Left kidney (tissue), 2 donors: ENCODE data around the gene GADD45GIP1. TPM values are rescaled to one million over a fixed set of nuclear protein-coding genes. Genes with fewer than 3 reads are reported as not detected.
"Not testable (repeated sequence)": the region's sequence is repeated elsewhere in the genome, so short reads cannot be mapped to it uniquely, and the experiment has no call there.

Experiments used
- DNase-seq: peaks from one replicate; pipeline ENCODE4 v3.0.0-alpha.2; 2013
- polyA plus RNA-seq: library from polyadenylated mRNA; unstranded; fragments of 120-200 nt; gene quantifications from one replicate; pipeline ENCODE4 v1.2.1, GENCODE V29; 2013; ENCODE audit not compliant: insufficient read length

Gene GADD45GIP1
- polyA plus RNA-seq, 1 donor = 25.2 TPM

- DNase-seq = no peak
These were observed 12.8 kb downstream of the GADD45GIP1 start for GRCh38 chr19:12944104-12944674.

DNA sequence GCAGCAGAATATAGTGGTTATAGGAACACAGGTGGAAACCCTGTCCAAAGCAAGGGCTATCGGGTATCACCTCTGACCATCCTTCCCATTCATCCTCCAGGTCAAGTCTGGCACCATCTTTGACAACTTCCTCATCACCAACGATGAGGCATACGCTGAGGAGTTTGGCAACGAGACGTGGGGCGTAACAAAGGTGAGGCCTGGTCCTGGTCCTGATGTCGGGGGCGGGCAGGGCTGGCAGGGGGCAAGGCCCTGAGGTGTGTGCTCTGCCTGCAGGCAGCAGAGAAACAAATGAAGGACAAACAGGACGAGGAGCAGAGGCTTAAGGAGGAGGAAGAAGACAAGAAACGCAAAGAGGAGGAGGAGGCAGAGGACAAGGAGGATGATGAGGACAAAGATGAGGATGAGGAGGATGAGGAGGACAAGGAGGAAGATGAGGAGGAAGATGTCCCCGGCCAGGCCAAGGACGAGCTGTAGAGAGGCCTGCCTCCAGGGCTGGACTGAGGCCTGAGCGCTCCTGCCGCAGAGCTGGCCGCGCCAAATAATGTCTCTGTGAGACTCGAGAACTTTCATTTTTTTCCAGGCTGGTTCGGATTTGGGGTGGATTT lies 13.5 kb downstream of the GADD45GIP1 start:
- no peak for DNase-seq

DNA sequence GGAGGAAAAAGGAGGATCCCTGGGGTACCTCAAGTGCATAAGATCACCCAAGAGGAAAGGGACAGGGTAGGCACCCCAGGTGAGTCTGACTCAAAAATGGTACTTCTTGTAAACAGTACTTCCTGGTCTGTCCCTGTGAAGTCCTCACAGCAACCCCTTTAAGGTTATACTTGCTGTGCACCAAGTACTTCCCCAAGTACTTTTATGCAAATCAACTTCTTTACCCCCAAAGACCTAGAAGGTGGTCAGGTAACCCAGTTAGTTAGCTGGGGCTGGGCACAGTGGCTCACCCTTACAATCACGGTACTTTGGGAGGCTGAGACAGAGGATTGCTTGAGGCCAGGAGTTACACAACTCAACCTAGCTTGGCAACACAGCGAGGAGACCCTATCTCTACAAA lies 16.1 kb downstream of the GADD45GIP1 start:
- no peak for DNase-seq

- no peak for DNase-seq
These were observed 17.0 kb downstream of the GADD45GIP1 start for GRCh38 chr19:12939975-12940423.

DNA sequence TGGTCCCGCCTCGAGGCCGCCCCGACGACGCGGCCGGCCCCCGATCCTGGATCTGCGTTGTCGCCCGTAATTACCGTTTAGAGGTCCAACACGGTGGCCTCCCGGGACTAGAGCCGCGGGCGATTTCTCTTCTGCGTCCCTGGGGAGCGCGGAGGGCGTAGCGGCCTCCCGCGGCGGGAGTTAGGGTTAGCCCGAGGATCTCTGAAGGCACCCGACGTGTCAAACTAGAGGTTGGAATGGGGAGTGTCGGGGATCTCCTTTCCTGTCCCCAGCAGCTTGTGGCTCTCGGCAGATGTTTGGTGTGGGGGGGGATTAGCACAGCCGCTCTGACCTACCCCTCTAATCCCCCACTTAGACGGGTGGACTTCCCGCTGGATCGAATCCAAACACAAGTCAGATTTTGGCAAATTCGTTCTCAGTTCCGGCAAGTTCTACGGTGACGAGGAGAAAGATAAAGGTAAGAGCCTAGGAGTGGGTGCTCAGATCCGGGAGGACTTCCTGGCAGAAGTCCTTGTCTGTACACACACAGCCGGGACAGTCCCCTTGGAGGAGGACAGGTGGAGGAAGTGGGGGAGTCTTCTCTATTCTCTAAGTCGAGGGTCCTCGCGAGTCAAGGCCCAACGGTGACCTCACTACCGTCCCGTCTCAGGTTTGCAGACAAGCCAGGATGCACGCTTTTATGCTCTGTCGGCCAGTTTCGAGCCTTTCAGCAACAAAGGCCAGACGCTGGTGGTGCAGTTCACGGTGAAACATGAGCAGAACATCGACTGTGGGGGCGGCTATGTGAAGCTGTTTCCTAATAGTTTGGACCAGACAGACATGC lies 18.0 kb downstream of the GADD45GIP1 start:
- no peak for DNase-seq

DNA sequence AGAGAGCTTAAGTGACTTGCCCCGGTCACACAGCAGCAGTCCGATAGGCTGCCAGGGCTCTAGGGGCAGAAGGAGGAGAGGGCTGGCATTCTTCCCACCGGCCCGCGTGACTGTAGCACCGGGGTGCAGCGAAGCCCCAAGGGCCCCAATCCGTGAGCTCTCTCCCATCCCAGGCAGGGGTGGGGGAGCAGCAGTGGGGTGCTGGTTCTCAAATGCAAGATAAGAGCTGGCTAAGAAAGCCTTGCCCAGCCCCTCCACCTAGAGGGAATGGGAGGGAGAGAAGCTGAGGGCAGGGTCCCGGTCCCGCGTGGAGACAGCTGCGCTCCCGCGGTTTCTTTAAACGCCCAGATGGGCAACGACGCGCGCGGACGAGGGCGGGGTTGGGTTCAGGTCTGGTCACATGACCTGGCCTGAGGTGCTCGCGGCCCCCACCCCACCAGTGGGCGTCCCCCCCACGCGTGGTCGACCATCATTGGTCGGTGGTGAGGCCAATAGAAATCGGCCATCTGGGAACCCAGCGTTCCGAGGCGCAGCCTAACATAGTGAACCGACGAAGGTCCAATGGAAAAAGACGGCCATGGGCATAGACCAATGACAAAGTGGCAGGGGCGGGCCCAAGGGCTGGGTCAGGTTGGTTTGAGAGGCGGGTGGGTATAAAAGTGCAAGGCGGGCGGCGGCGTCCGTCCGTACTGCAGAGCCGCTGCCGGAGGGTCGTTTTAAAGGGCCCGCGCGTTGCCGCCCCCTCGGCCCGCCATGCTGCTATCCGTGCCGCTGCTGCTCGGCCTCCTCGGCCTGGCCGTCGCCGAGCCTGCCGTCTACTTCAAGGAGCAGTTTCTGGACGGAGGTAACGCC lies 18.9 kb downstream of the GADD45GIP1 start, which contains the start of gene CALR:
TSS of gene CALR (plus strand) at position 683 of the 852 bp plus-strand sequence. CDS start at position 754, 71 bp downstream.
- peak; percentile 99 for DNase-seq

- DNase-seq = no peak
These were observed 19.7 kb downstream of the GADD45GIP1 start for GRCh38 chr19:12937093-12937926.

DNA sequence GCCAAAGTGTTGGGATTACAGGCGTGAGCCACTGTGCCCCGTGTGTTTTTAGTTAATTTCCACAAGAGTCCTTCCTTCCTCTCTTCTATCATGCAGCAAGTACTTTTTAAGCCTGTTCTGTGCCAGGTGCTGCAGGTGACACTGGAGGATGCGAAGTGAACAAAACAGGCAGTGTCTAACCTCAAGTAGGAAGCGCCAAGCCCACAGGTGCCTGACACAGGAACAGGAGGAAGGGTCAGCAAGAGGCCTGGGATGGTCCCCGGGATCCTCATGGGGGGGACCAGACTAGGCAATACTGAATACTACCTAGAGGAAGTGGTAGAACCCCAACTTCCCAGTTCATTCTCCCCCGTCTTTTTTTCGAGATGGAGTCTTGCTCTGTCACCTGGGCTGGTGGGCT lies 20.4 kb downstream of the GADD45GIP1 start:
- no peak for DNase-seq

- DNase-seq = no peak
These were observed 22.0 kb downstream of the GADD45GIP1 start for GRCh38 chr19:12935071-12935470.

DNA sequence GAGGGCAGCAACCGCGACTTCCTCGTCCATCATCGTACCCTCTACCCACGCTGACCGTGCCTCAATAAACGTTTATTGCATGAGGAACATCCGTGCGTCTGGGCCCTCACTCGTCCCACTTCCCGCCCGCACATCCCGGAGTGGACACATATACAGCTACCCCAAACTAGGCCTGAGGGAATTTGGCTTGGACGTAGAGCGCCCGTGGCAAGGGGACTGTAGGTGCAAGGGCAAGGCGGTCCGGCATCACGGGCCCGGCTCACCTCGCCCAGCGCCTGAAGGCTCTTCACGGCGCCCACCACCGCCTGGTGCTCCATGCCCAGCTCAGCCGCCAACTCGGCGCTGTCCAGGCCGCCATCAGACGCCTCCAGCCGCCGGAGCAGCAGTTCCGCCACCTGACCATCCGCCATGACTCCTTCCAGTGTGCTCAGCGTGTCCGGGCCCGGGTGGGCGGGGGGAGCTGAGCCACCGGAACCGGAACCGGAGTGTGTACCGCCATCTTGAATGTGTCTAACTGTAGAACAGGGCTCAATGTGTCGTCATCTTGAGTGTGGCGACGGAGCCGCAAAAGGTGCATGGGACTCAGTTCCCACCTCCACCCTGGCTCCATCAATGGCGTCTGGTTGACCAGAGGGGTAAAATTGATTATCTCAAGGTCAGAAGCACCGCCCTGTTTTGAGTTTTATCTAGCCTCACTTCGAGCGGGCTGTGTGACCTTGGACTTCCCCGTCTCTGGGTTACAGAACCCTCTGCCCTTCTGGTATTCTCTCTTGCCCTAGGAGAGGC lies 23.5 kb downstream of the GADD45GIP1 start, which contains the start of gene FARSA:
TSS of gene FARSA (minus strand) at position 425 of the 786 bp plus-strand sequence. CDS start at position 410, 15 bp downstream.
- peak; percentile 91 for DNase-seq

DNA sequence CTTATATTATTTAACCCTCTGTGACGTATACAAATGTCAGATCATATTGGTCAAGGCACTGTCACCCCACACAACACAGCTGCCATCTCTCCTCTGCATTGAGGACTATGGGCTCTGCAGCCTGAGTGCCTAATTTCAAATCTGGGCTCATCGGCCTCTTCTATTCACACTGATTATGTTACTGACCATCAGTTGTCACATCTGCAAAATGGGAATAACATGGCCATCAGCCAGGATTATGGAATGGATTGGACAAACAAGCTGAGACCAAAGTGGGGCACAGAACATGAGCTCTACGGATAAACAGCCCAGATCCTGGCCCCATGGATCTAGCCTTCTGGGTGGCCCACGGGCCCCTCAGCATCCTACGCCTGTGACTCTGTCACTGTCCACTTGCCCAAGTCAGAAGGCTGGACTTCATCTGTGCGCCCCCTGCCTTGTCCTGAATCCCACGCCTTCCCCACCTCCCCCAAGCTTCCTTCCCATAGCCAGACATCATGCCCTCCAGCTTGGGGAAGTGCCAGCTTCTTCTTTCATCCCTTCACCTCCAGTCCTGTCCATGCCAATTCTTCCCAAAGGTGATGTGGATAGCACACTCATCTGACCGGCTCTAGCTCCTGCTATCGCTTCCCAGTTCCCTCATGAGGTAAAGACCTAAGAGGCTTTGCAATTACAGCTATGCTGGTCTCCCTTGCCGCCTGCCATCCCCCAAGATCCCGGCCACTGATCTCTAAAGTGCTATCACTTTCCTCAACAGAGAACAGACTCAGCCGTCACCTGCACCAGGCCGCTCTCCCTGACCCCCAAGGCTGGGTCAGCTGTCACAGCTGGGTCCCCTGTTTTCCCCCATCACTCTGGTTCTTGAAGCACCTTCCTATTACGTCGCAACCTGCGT lies 24.4 kb downstream of the GADD45GIP1 start:
- no peak for DNase-seq

DNA sequence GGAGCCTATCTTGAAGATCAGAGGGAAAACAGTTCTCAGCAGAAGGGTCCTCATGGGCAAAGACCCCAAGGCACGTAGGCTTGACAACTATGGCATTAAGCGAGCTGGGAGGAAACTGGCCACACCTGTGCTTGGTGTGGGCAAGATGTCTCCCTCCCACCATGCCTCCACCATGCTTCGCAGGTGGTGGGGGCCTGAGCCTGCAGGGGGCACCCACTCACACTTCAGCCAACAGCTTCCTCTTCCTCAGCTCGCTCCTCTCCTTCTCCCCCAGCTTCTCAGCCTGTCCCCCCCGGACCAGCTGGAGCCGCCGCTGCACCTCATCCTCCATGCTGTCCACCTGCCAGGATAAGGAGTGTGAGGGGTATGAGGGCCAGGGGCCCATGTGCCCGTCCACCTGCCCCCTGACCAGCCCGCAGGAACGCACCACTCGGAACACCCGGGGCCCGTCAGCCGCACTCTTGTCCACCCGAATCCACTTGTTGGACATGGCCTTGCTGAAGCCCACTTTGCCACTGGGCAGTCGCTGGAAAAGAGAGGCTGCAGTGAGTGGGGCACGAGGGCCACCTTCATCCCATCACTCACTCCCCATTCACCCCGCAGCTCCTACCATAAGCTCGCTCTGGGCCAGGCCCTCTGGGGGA lies 26.9 kb downstream of the GADD45GIP1 start:
- no peak for DNase-seq

- no peak for DNase-seq
These were observed 32.3 kb downstream of the GADD45GIP1 start for GRCh38 chr19:12924621-12925310.

DNA sequence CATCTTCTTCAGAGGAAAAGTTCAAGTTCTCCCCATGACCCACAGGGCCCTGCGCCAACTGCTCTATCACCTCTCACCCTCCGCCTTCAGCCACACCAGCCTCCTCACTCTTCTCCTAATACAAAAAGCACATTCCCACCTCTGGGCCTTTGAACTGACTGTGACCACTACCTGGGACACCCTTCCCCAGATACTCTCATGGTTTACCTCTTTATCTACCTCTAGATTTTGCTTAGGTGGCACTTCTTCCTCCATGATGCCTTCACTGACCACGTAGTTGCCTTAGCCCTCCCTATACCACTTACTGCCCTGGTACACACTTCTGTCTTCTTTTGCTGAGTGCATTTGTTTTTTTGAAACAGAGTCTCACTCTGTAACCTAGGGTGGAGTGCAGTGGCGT lies 34.1 kb downstream of the GADD45GIP1 start:
- DNase-seq = no peak

GRCh38 chr19:12921047-12921446 lies 36.0 kb downstream of the GADD45GIP1 start:
- DNase-seq = no peak

- DNase-seq = no peak
These were observed 38.8 kb downstream of the GADD45GIP1 start for GRCh38 chr19:12918253-12918652.

DNA sequence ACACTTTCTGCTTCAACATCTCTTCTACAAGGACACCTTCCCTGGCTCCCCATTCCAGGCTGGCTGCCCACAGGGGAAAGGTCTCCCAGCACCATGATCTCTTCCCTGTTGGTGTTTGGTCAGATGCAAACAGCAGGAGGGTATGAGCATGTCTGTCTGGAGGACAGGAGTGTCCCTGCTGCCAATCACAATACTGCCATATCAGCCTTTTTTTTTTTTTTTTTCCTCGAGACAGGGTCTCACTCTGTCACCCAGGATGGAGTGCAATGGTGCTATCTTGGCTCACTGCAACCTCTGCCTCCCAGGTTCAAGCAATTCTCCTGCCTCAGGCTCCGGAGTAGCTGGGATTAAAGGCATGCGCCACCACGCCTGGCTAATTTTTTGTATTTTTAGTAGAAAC lies 41.2 kb downstream of the GADD45GIP1 start:
- DNase-seq = not testable (repeated sequence)
